ENCODE data around the gene UTS2B. TPM values are rescaled to one million over a fixed set of nuclear protein-coding genes. Genes with fewer than 3 reads are reported as not detected.

UTS2B gene
- total and polyA plus RNA-seq, 5 donors from 2014 or later = not detected

Other genes starting within 250 kb of the UTS2B start
- gene OSTN, start 131.3 kb downstream of the UTS2B start, total RNA-seq = not detected
- gene OSTN, start 131.3 kb downstream of the UTS2B start, polyA plus RNA-seq = not detected
- 10.3 TPM for gene CCDC50, start 1.1 kb downstream of the UTS2B start, total RNA-seq
- 10 to 100 TPM in 1 of 4 donors, 1 to 10 TPM in 3; 7.8 to 11.4 (median 9.0) TPM for gene CCDC50, start 1.1 kb downstream of the UTS2B start, polyA plus RNA-seq
- gene PYDC2, start 130.6 kb upstream of the UTS2B start, total RNA-seq = not detected
- not detected for gene PYDC2, start 130.6 kb upstream of the UTS2B start, polyA plus RNA-seq